ENCODE measurements around the gene PTPMT1.

The PTPMT1 gene

GRCh38 chr11:47603295-47603694 lies 37.9 kb downstream of the PTPMT1 start:
- peaks cover 10 to 18% (median 16%) of the 10 kb centered on the region in 10 experiments; a peak in 19 of 20 replicates for H3K4me1 ChIP-seq
- H3K9ac ChIP-seq, result no peak overlapping the region
- no peaks in the 10 kb centered on the region for H3K36me3 ChIP-seq
- H4K20me1 ChIP-seq, result no peaks in the 10 kb centered on the region
- no peaks in the 10 kb centered on the region for H3K9me3 ChIP-seq (replicated peaks in 1 of 11)
- H3K27me3 ChIP-seq, result no peaks in the 10 kb centered on the region
- H3K27ac ChIP-seq, result no peak overlapping the region
- H3K4me3 ChIP-seq, result no peak overlapping the region
- TF ChIP-seq Cebpa-rat (IDR thresholded peaks at IDR 0.05), result no peak
- H3K4me2 ChIP-seq, result no peak overlapping the region

DNA sequence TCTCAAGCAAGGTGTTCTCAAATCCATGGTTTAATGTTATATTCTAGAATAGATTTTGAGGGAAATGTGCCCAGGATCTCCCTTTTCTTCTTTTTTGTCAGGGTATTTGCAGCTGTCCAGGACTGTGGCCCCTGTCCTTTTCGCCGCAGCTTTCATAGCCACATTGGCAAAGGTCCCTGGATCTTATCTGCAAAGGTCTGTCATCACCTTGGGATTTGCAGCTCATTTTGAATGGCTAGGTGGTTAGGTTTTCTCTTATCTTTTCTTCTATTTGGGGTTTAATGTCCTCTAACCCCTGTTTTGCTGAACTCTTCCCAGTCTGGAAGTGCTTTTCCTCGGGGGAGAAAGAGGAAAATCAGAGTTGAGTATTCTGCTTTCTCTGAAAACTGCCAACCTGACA lies 40.5 kb downstream of the PTPMT1 start:
- no peak overlapping the region for H3K9ac ChIP-seq
- H3K27ac ChIP-seq, result no peak overlapping the region
- no peaks in the 10 kb centered on the region for H3K9me3 ChIP-seq (replicated peaks in 1 of 11)
- H3K36me3 ChIP-seq, result peaks cover 0 to 14% (median 4%) of the 10 kb centered on the region in 11 experiments; a peak in 5 of 22 replicates
- H4K20me1 ChIP-seq, result no peaks in the 10 kb centered on the region
- H3K4me2 ChIP-seq, result peak overlapping the region in 1 of 11 experiments; percentile 63; a peak in 1 of 22 replicates
- H3K4me1 ChIP-seq, result peaks cover 14 to 24% (median 21%) of the 10 kb centered on the region in 10 experiments
- no peak for TF ChIP-seq Cebpa-rat (IDR thresholded peaks at IDR 0.05)
- H3K27me3 ChIP-seq, result no peaks in the 10 kb centered on the region
- H3K4me3 ChIP-seq, result no peak overlapping the region

DNA sequence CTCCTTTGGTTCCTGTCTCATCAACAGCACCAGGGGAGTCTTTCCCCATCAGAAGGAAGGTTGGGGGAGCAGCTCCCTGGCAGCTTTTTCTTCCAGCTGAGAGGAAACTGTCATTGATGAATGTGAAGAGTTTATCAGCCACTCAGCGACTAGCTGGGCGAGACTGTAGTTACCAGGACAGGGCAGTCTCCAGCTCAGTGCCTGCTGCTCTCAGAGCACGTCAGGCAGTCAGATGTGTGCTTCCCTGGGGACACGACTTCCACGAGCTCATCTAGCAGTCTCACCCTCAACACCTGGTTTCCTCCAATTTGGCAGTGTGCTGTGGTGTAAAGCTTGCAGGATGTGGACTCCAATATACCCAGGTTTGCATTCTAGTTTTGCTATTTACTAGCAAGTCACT lies 41.3 kb downstream of the PTPMT1 start:
- no peaks in the 10 kb centered on the region for H3K9me3 ChIP-seq (replicated peaks in 1 of 11)
- TF ChIP-seq Cebpa-rat (IDR thresholded peaks at IDR 0.05), result no peak
- H3K4me1 ChIP-seq, result peaks cover 22 to 32% (median 29%) of the 10 kb centered on the region in 10 experiments
- H3K27ac ChIP-seq, result no peak overlapping the region
- H4K20me1 ChIP-seq, result no peaks in the 10 kb centered on the region; a peak in 1 of 22 replicates
- H3K4me3 ChIP-seq, result no peak overlapping the region
- H3K27me3 ChIP-seq, result no peaks in the 10 kb centered on the region
- H3K9ac ChIP-seq, result 0 out of 22 replicates have a peak overlapping the region, but pooled peaks of 3 of the 11 experiments have one; percentile 5 to 9 (median 7)
- H3K36me3 ChIP-seq, result peaks cover 0 to 16% (median 7%) of the 10 kb centered on the region in 11 experiments; a peak in 5 of 22 replicates
- peak overlapping the region in 8 of 11 experiments; percentile 29 to 63 (median 41); a peak in 16 of 22 replicates for H3K4me2 ChIP-seq

- peaks cover 0 to 16% (median 7%) of the 10 kb centered on the region in 11 experiments; a peak in 5 of 22 replicates for H3K36me3 ChIP-seq
- TF ChIP-seq Cebpa-rat (IDR thresholded peaks at IDR 0.05), result no peak
- H3K4me1 ChIP-seq, result peaks cover 29 to 38% (median 36%) of the 10 kb centered on the region in 10 experiments
- H3K27ac ChIP-seq, result no peak overlapping the region
- H3K4me3 ChIP-seq, result no peak overlapping the region
- H3K27me3 ChIP-seq, result no peaks in the 10 kb centered on the region
- H3K9ac ChIP-seq, result 0 out of 22 replicates have a peak overlapping the region, but pooled peaks of 2 of the 11 experiments have one; percentile 7 to 9
- peak overlapping the region; percentile 29 to 63 (median 41); a peak in 21 of 22 replicates for H3K4me2 ChIP-seq
- no peaks in the 10 kb centered on the region for H3K9me3 ChIP-seq (replicated peaks in 1 of 11)
- H4K20me1 ChIP-seq, result no peaks in the 10 kb centered on the region; a peak in 1 of 22 replicates
Measured at GRCh38 chr11:47607380-47607779, 42.0 kb downstream of the PTPMT1 start.

DNA sequence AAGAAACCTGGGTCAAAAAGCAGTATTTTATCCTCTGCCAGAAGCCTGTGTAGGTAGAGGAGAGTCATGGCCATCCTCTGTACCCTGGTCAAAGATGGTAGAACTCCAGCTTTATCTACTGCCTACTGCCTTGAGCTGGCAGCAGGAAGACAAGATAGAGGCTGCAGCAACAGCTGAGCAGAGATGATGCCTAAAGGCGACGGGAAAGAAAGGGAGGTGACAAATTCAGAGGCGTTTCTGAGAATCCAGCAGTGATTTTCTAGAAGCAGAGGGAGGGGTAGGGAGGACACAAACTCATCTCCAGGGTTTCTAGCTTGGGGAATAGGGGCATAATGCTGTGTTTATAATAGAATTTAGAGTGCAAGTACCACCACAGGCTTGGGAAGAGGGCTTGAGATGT lies 44.3 kb downstream of the PTPMT1 start:
- no peak for TF ChIP-seq Cebpa-rat (IDR thresholded peaks at IDR 0.05)
- no peak overlapping the region for H3K4me2 ChIP-seq

GRCh38 chr11:47611348-47611794 lies 46.0 kb downstream of the PTPMT1 start:
- no peaks in the 10 kb centered on the region; a peak in 1 of 22 replicates for H4K20me1 ChIP-seq
- H3K4me3 ChIP-seq, result 0 out of 20 replicates have a peak overlapping the region, but pooled peaks of 1 of the 10 experiments have one; percentile 20
- H3K36me3 ChIP-seq, result peaks cover 6 to 32% (median 17%) of the 10 kb centered on the region in 11 experiments; a peak in 19 of 22 replicates
- no peaks in the 10 kb centered on the region for H3K9me3 ChIP-seq (replicated peaks in 1 of 11)
- peak overlapping the region in 7 of 11 experiments; percentile 8 to 50 (median 28); a peak in 10 of 22 replicates for H3K9ac ChIP-seq
- H3K4me2 ChIP-seq, result peak overlapping the region; percentile 64 to 95 (median 76)
- H3K27me3 ChIP-seq, result no peaks in the 10 kb centered on the region
- peaks cover 35 to 51% (median 41%) of the 10 kb centered on the region in 10 experiments for H3K4me1 ChIP-seq
- peak overlapping the region; percentile 11 to 73 (median 63); a peak in 18 of 22 replicates for H3K27ac ChIP-seq
- TF ChIP-seq Cebpa-rat (IDR thresholded peaks at IDR 0.05), result no peak

More for the DNA sequence above, 44.3 kb downstream of the PTPMT1 start:
- no peak overlapping the region for H3K4me3 ChIP-seq
- H3K27ac ChIP-seq, result no peak overlapping the region
- no peaks in the 10 kb centered on the region for H3K27me3 ChIP-seq
- no peak overlapping the region for H3K9ac ChIP-seq
- peaks cover 0 to 16% (median 7%) of the 10 kb centered on the region in 11 experiments; a peak in 5 of 22 replicates for H3K36me3 ChIP-seq
- H4K20me1 ChIP-seq, result no peaks in the 10 kb centered on the region; a peak in 1 of 22 replicates
- H3K4me1 ChIP-seq, result peaks cover 37 to 51% (median 43%) of the 10 kb centered on the region in 10 experiments
- H3K9me3 ChIP-seq (replicated peaks in 1 of 11), result no peaks in the 10 kb centered on the region

- Histone ChIP-seq H3K27ac (no peak overlapping the region), H4K20me1 (no peaks in the 10 kb centered on the region; a peak in 2 of 22 replicates), H3K4me2 (no peak overlapping the region), H3K4me3 (no peak overlapping the region), H3K27me3 (no peaks in the 10 kb centered on the region), H3K9ac (no peak overlapping the region), H3K9me3 (replicated peaks in 1 of 11) (no peaks in the 10 kb centered on the region), H3K4me1 (peaks cover 27 to 51% (median 32%) of the 10 kb centered on the region in 10 experiments), H3K36me3 (peaks cover 44 to 62% (median 50%) of the 10 kb centered on the region in 11 experiments)
- TF ChIP-seq Cebpa-rat (IDR thresholded peaks at IDR 0.05), result no peak
Measured at GRCh38 chr11:47615249-47615648, 49.9 kb downstream of the PTPMT1 start.

DNA sequence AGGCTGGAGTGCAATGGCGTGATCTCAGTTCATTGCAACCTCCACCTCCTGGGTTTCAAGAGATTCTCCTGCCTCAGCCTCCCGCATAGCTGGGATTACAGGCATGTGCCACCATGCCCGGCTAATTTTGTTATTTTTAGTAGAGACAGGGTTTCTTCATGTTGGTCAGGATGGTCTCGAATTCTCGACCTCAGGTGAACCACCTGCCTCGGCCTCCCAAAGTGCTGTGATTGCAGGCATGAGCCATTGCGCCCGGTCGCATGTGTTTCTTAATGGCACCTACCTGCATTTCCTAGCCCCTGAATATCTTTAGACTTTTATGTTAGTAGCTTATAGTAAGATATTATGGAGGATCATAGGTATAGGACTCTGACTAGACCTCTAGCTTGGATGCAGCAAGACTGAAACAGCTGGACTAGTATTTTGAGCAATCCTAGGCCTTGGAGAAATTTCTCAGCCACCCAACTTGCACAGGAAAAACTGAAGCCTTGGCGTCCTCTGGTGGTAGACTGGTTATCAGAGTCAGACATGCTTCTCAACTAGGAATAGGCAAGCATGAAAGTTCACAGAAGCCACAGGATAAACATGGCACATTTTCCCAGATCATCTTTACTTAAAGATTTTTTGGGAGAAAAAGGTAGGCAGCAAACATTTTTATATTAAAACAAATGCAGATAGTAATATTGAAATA lies 51.5 kb downstream of the PTPMT1 start:
- Histone ChIP-seq H3K36me3 (peaks cover 58 to 69% (median 61%) of the 10 kb centered on the region in 11 experiments), H3K4me3 (no peak overlapping the region), H3K4me1 (peaks cover 12 to 34% (median 17%) of the 10 kb centered on the region in 10 experiments), H3K4me2 (0 out of 22 replicates have a peak overlapping the region, but pooled peaks of 1 of the 11 experiments have one; percentile 21), H3K27me3 (no peaks in the 10 kb centered on the region), H3K9me3 (replicated peaks in 1 of 11) (no peaks in the 10 kb centered on the region), H3K9ac (peak overlapping the region in 1 of 11 experiments; percentile 52; a peak in 1 of 22 replicates), H3K27ac (no peak overlapping the region), H4K20me1 (peaks cover 0 to 3% (median 0%) of the 10 kb centered on the region in 11 experiments; a peak in 2 of 22 replicates)
- no peak for TF ChIP-seq Cebpa-rat (IDR thresholded peaks at IDR 0.05)

DNA sequence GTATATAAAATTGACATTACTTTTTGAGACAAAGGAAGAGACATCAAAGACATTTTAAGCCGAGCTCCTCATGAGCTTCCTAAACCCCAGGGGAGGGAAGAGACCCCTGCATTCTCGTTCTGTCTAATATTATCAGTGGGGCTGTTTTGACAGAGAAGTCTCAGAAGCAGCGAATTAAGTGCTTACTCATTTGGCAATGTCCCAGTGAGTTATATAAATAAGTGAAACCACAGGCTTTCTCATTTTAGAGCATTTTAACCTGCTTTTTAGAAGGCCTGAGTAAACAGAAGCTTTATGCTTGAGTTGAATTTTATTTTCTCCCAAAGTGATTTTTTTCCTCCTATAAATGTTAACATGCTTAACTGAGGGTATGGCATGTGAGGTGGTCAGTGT lies 52.0 kb downstream of the PTPMT1 start:
- TF ChIP-seq Cebpa-rat (IDR thresholded peaks at IDR 0.05), result no peak
- Histone ChIP-seq H3K36me3 (peaks cover 63 to 74% (median 66%) of the 10 kb centered on the region in 11 experiments), H3K9ac (peak overlapping the region in 2 of 11 experiments; percentile 14 to 52; a peak in 1 of 22 replicates), H3K4me2 (peak overlapping the region in 2 of 11 experiments; percentile 2 to 21; a peak in 2 of 22 replicates), H4K20me1 (peaks cover 0 to 4% (median 0%) of the 10 kb centered on the region in 11 experiments; a peak in 1 of 22 replicates), H3K27me3 (no peaks in the 10 kb centered on the region), H3K4me3 (no peak overlapping the region), H3K27ac (no peak overlapping the region), H3K4me1 (peaks cover 7 to 29% (median 12%) of the 10 kb centered on the region in 10 experiments; a peak in 18 of 20 replicates), H3K9me3 (replicated peaks in 1 of 11) (no peaks in the 10 kb centered on the region)
